CD4-positive, alpha-beta T cell treated with Interleukin-4 for 1 hour (primary cell): ENCODE data around the gene NOS1AP.

ENCODE experiments used
- DNase-seq, 2 donors: peaks; one replicate each; pipeline ENCODE4 v3.0.0-alpha.2; 2020 to 2022

NOS1AP gene

GRCh38 chr1:162224267-162224666, 154.8 kb downstream of the NOS1AP start:
- no peak for DNase-seq

- DNase-seq = no peak
Measured at GRCh38 chr1:162228586-162228985, 159.1 kb downstream of the NOS1AP start.

DNA sequence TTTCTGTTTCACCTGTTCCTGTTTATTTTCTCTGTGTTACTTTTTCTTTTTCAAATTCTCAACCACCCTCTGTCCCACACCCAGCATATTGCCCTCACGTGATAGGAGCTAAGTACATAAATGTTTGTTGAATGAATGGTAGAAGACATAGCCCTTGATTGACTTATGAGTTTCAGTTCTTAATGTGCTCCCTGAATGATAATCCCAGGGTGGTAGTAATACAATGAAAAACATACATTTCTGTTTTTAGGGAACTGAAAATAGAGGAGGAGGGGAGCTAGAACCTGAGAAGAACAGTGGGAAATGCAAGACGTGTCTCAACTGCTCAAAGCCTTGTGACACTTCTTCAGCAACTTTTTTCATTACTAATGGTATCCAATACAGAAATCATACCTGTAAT, 160.1 kb downstream of the NOS1AP start:
- DNase-seq = no peak

DNA sequence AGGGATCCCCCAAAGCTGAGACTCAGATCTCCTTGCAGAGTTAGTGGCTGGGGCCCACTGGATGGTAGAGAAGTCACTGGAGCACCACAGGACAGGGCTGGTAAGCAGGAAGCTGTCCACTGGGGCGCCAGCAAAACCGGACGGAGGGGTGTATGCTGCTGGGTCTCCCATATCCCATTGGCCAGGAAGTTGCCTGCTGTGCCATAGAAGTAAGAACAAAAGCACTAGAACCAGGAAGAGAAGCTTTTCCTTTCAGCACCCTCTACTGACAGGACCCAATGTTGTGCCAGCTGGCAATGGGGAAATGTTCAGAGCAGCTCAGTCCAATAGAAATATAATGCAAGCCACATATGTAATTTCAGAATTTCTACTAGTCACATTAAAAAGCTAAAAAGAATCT, 160.6 kb downstream of the NOS1AP start:
- DNase-seq = no peak

- no peak for DNase-seq
Measured at GRCh38 chr1:162230517-162230916, 161.0 kb downstream of the NOS1AP start.

- no peak for DNase-seq
Measured at GRCh38 chr1:162232034-162232711, 162.7 kb downstream of the NOS1AP start.

GRCh38 chr1:162233066-162233465, 163.6 kb downstream of the NOS1AP start:
- no peak for DNase-seq

DNA sequence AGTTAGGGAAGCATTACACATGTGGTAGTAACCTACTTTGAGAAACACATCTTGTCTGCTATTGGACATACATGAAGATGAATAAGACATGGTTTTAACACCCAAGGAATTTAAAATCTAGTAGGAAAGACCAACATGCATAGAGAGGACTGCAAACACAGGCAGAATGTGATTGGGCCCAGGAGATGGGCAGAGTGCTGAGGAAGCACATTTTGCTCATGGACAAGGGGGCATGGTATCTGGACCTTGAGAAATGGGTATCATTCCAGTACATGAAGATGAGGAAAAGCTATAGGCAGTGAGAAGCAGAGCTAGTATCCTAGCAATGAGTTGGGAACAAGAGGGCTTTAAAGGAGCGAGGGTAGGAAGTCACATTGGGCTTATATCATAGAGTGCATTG, 164.4 kb downstream of the NOS1AP start:
- DNase-seq = no peak

GRCh38 chr1:162234571-162234970, 165.1 kb downstream of the NOS1AP start:
- DNase-seq = no peak

DNA sequence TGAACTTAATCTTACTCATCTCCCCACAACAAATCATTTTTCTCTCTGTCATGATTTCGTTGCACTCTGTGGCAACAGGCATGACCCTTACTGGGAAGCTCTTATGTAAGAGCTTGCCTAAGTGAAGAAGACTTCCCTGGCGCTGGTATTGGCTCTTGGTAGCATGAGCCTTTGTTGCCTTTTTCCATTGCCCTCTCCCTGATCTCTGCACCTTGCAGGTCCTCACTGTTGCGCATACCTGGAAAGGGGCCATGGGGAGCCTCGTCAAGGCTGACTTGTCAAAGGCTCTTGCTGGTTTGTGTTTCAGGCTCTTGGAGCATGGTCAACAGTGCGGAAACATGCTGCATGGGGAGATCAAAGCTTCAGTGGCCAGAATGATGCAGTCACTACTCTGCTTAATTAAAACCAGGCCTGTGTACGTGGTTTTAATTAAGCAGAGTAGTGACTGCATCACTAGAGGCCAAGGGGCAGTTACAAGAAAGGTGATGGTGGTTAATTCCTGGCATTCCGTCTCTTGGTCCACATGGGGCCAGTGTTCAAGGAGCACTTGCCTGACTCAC, 165.8 kb downstream of the NOS1AP start:
- DNase-seq = peak in 1 of 2 donors; percentile 26

DNA sequence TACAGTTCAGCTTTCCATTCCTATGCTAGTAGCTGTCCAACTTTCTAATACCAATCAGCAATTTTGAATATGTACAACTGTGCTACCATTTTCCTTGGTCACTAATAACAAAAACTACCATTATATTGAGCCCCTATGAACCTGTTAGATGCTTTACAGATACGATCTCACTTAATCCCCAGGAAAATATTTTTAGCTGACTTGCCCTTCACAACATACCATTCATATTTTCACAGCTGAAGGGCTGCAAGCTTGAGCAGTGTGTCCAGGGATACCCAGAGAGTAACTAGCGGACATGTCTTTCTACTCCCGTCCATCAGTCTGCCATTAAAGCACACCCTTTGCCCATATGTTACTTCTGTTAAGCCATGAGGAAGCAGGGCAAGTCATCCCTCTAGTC, 166.7 kb downstream of the NOS1AP start:
- DNase-seq = no peak

- no peak for DNase-seq
Measured at GRCh38 chr1:162236618-162237017, 167.1 kb downstream of the NOS1AP start.

DNA sequence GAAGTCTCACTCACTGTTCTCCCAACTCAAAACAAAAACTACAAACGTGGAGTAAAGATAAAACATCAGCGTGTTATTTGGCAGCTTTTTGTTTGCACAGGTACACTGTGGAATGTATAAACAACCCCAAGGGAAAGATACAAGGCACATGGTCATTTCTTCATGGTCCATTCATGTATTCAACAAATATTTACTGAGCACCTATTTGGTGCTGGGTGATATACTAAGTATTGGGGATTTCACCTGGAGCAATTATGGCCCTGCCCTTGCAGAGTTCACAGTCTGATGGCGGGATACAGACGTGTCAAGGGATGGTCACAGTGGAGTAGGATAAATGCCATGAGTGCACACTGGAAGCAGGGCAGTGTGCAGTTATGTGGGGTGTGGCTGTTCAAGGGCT, 171.1 kb downstream of the NOS1AP start:
- no peak for DNase-seq

DNA sequence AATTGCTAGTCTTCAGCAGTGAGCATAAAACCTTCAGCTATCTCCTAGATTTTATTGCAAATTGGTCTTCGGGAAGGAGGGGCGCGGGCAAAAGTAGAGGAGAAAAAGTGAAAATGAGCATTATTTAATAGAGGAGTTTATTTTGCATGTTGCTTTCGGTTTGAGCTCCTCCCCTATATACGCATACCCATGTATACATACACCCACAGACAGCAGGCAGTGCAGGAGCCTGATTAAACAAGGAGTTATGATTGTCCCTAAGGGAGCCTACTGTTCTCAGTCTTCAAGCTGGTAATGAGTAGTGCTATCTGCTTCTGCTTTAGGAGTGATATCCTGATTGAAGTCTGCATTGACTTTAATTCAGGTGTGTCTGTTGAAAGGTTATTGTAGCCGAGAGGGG, 173.3 kb downstream of the NOS1AP start:
- DNase-seq = no peak

GRCh38 chr1:162248854-162249535, 179.5 kb downstream of the NOS1AP start:
- DNase-seq = no peak

- no peak for DNase-seq
Measured at GRCh38 chr1:162250004-162250730, 180.7 kb downstream of the NOS1AP start.

DNA sequence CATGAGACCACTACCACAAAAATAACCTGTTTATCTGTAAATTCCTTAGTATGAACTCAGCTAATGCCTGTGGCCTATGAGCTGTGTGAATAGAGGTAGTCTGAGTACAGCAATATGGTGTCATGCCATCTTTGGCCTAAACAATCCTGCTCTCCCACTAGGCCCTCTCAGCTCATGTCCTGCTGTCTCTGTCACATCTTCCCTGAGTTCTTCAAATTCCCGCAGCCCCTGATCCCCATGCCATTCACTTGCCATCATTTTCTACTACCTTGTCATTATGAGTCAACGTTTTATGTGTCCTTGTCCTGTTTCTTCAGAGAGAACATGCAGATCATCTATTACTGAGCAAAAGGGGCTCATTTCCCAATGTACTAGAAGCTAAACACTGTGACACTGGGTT, 181.6 kb downstream of the NOS1AP start:
- no peak for DNase-seq

- no peak for DNase-seq
Measured at GRCh38 chr1:162252214-162252613, 182.7 kb downstream of the NOS1AP start.

DNA sequence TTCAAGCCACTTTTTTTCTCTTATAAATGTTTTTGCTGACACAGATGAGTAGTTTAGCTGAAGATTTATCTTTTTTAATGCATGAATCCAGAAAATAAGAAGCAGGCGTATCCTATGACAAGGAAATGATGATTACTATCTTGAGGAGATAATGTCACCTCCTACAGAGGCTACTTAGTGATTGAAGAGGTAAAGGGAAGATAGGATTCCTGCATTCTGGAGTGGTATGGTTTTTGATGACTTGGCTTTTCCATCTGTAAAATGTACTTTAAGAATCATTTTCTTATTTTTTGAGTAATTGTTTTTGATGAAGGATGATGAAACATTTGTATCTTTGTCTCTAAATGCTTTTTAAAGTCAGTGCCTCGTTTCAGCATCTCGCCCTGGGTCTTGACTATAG, 184.3 kb downstream of the NOS1AP start:
- DNase-seq = no peak

DNA sequence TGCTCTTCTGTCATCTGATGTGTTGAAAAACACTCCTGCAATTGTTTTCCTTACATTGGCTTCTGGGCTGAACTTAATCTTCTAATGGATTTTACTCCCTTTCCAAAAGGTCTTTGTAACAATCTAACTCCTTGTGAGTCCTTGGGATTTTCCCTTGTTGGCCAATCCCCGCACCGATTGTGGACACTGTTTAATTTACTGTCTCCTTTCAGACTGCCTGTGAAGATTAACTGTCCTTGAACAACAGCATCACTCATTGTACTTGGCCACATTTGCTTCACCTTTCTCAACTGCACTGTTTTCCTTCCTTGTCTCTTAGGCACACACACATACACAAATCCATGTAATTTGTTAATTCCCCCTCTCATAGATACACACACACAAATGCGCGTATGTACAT, 186.8 kb downstream of the NOS1AP start:
- no peak for DNase-seq

DNA sequence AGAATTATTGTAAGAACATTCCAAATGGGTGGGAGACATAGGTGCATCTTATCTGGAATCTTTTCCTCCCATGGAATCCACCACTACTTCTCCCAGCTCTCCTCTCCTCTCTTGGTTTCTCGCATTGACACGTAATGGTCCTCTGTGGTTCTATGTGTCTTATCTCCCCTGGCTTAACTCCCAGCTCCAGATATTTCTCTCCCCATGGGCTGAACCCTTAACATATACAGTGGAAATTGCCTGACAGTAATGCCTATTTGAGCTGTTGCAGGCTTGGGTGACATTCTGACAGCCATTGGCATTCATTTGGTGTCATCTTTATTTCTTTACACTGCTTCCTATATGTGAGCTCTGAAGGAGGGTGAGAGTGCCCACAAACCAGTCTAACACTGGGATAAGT, 188.9 kb downstream of the NOS1AP start:
- no peak for DNase-seq

- no peak for DNase-seq
Measured at GRCh38 chr1:162259894-162260455, 190.5 kb downstream of the NOS1AP start.

DNA sequence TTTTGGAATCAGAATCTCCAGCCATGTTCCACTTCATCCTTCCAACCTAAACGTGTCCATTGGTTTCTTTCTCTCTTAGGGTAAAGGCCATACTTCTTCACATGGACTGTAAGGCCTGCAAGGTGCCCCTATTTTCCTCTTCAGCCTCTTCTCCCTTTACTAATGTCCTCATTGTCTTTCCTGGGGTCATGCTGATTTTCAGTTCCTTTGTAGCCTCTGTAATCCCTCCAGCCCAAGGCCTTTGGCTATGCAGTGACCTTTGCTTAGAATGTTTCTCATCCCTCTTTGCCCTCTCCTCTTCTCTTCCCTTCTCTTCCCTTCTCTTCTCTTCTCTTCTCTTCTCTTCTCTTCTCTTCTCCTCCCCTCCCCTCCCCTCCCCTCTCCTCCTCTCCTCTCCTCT, 194.6 kb downstream of the NOS1AP start:
- no peak for DNase-seq

DNA sequence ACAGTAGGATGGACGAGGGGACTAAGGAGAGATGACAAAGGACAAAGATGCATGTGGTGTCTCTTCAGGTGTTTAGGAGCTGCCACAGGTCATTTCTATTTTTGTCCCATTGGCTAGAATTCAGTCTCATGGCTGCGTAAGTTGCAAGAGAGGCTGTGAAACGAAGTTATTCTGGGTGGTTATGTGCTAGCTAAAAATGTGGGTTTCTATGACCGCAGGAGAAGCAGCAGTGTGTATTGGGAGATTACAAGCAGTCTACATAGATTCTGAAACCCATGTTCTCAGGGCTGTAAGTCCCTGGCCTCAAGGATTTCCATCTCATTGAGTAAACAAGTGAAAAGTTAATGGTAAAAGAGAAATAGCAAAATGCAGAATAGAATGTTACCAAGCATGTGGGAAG, 196.5 kb downstream of the NOS1AP start:
- DNase-seq = no peak
